KMS-11 (cell line): ENCODE measurements around the gene STRA6.

Experiments
- H2AFZ ChIP-seq: fragments of 200-600 bp; sonication (generic); 2 replicates; pipeline ENCODE4 v1.6.1; 2016; ENCODE audit warnings: antibody characterized with exemption, mixed run types, low read depth
- H3K27ac ChIP-seq: fragments of 200-600 bp; sonication (generic); 2 replicates; pipeline ENCODE4 v1.6.1; 2016; ENCODE audit warnings: mild to moderate bottlenecking, mixed run types
- H3K27me3 ChIP-seq: fragments of 200-600 bp; sonication (generic); 2 replicates; pipeline ENCODE4 v1.6.1; 2017; ENCODE audit warnings: mild to moderate bottlenecking, low read depth, mixed run types, moderate library complexity; ENCODE audit not compliant: insufficient read depth
- H3K36me3 ChIP-seq: fragments of 200-600 bp; sonication (generic); 2 replicates; pipeline ENCODE4 v1.6.1; 2017; ENCODE audit warnings: mild to moderate bottlenecking, mixed run types; ENCODE audit not compliant: insufficient read depth
- H3K4me1 ChIP-seq: fragments of 200-600 bp; sonication (generic); 2 replicates; pipeline ENCODE4 v1.6.1; 2016; ENCODE audit warnings: mild to moderate bottlenecking, low read depth, mixed run types; ENCODE audit not compliant: poor library complexity, severe bottlenecking
- H3K4me2 ChIP-seq: fragments of 200-600 bp; sonication (generic); 2 replicates; pipeline ENCODE4 v1.7.0; 2016; ENCODE audit warnings: mild to moderate bottlenecking, mixed run types
- H3K4me3 ChIP-seq: fragments of 200-600 bp; sonication (generic); IDR thresholded peaks from 2 replicates; pipeline ENCODE4 v1.6.1; 2017; ENCODE audit warnings: low read depth, low read length, mixed read lengths; ENCODE audit not compliant: insufficient read depth
- H3K79me2 ChIP-seq: fragments of 200-600 bp; sonication (generic); 2 replicates; pipeline ENCODE4 v1.6.1; 2016; ENCODE audit warnings: low read depth, mixed run types; ENCODE audit not compliant: insufficient read depth
- H3K9ac ChIP-seq: fragments of 200-600 bp; sonication (generic); 2 replicates; pipeline ENCODE4 v1.6.1; 2016; ENCODE audit warnings: mild to moderate bottlenecking, mixed run types
- H4K20me1 ChIP-seq: fragments of 200-600 bp; sonication (generic); 2 replicates; pipeline ENCODE4 v1.6.1; 2016; ENCODE audit warnings: mild to moderate bottlenecking, mixed run types; ENCODE audit not compliant: insufficient read depth
- CTCF ChIP-seq: fragments of 200-600 bp; sonication (generic); conservative IDR thresholded peaks from 2 replicates; pipeline ENCODE4 v1.6.1; 2017; ENCODE audit warnings: low read depth, mild to moderate bottlenecking, antibody characterized with exemption, low read length, moderate library complexity, mixed read lengths

The STRA6 gene

GRCh38 chr15:74234598-74234875 lies 31.9 kb upstream of the STRA6 start:
- peaks cover 78% of the 10 kb centered on the region for H3K27me3 ChIP-seq
- no peak overlapping the region for H3K27ac ChIP-seq
- no peaks in the 10 kb centered on the region for H4K20me1 ChIP-seq
- TF ChIP-seq CTCF: no peak
- no peak overlapping the region for H3K4me3 ChIP-seq
- H3K36me3 ChIP-seq: no peaks in the 10 kb centered on the region
- no peak overlapping the region for H3K4me2 ChIP-seq
- no peak overlapping the region for H3K9ac ChIP-seq
- H2AFZ ChIP-seq: no peak overlapping the region
- no peaks in the 10 kb centered on the region for H3K79me2 ChIP-seq
- H3K4me1 ChIP-seq: no peaks in the 10 kb centered on the region

GRCh38 chr15:74233851-74234597 lies 31.4 kb upstream of the STRA6 start:
- Histone ChIP-seq H3K27ac (no peak overlapping the region), H4K20me1 (no peaks in the 10 kb centered on the region), H3K4me1 (no peaks in the 10 kb centered on the region), H3K4me3 (no peak overlapping the region), H3K27me3 (peaks cover 80% of the 10 kb centered on the region), H3K9ac (no peak overlapping the region), H3K4me2 (no peak overlapping the region), H3K36me3 (no peaks in the 10 kb centered on the region), H3K79me2 (no peaks in the 10 kb centered on the region), H2AFZ (no peak overlapping the region)
- no peak for TF ChIP-seq CTCF

- Histone ChIP-seq H3K4me2 (no peak overlapping the region), H3K4me3 (no peak overlapping the region), H3K27ac (no peak overlapping the region), H4K20me1 (no peaks in the 10 kb centered on the region), H3K27me3 (peaks cover 80% of the 10 kb centered on the region), H2AFZ (no peak overlapping the region), H3K79me2 (no peaks in the 10 kb centered on the region), H3K4me1 (no peaks in the 10 kb centered on the region), H3K9ac (no peak overlapping the region), H3K36me3 (no peaks in the 10 kb centered on the region)
- no peak for TF ChIP-seq CTCF
Observed at GRCh38 chr15:74233373-74233772, 30.8 kb upstream of the STRA6 start.

- Histone ChIP-seq H3K27ac (no peak overlapping the region), H4K20me1 (no peaks in the 10 kb centered on the region), H3K27me3 (peaks cover 86% of the 10 kb centered on the region), H2AFZ (no peak overlapping the region), H3K9ac (no peak overlapping the region), H3K4me2 (no peak overlapping the region), H3K4me1 (no peaks in the 10 kb centered on the region), H3K4me3 (no peak overlapping the region), H3K79me2 (no peaks in the 10 kb centered on the region), H3K36me3 (no peaks in the 10 kb centered on the region)
- no peak for TF ChIP-seq CTCF
Observed at GRCh38 chr15:74231475-74231874, 28.9 kb upstream of the STRA6 start.
